BLaER1 (cell line): ENCODE results near the gene AGBL1.
"Not testable (repeated sequence)": the region's sequence is repeated elsewhere in the genome, so short reads cannot be mapped to it uniquely, and the experiment has no call there.

Experiments used
- H3K27ac ChIP-seq: shearing (Covaris generic); formaldehyde crosslinking; 2 replicates; pipeline ENCODE4 v1.8.1; 2022
- H3K27me3 ChIP-seq: shearing (Covaris generic); formaldehyde crosslinking; 2 replicates; pipeline ENCODE4 v1.8.1; 2022
- H3K36me3 ChIP-seq: shearing (Covaris generic); formaldehyde crosslinking; 2 replicates; pipeline ENCODE4 v1.8.1; 2022
- H3K4me1 ChIP-seq: shearing (Covaris generic); formaldehyde crosslinking; 2 replicates; pipeline ENCODE4 v1.8.1; 2022
- H3K4me2 ChIP-seq: shearing (Covaris generic); formaldehyde crosslinking; 2 replicates; pipeline ENCODE4 v1.8.1; 2022
- H3K4me3 ChIP-seq: shearing (Covaris generic); formaldehyde crosslinking; 2 replicates; pipeline ENCODE4 v1.8.1; 2022
- H3K9ac ChIP-seq: shearing (Covaris generic); formaldehyde crosslinking; 2 replicates; pipeline ENCODE4 v1.8.1; 2022
- H3K9me3 ChIP-seq: shearing (Covaris generic); formaldehyde crosslinking; 2 replicates; pipeline ENCODE4 v1.8.1; 2022
- H4K20me1 ChIP-seq: shearing (Covaris generic); formaldehyde crosslinking; 2 replicates; pipeline ENCODE4 v1.8.1; 2022
- Cebpa-rat ChIP-seq: shearing (Covaris generic); IDR thresholded peaks from 2 replicates; pipeline ENCODE4 v1.8.1; 2022

Gene AGBL1

GRCh38 chr15:86080302-86080701 is 631 bp downstream of the AGBL1 start:
- TF ChIP-seq Cebpa-rat: no peak
- H3K9me3 ChIP-seq: no peaks in the 10 kb centered on the region
- no peaks in the 10 kb centered on the region for H3K27me3 ChIP-seq
- H3K4me3 ChIP-seq: no peak overlapping the region
- H4K20me1 ChIP-seq: no peaks in the 10 kb centered on the region
- no peak overlapping the region for H3K4me2 ChIP-seq
- peaks cover 18% of the 10 kb centered on the region for H3K4me1 ChIP-seq
- no peak overlapping the region for H3K9ac ChIP-seq
- H3K27ac ChIP-seq: no peak overlapping the region
- no peaks in the 10 kb centered on the region for H3K36me3 ChIP-seq

- Histone ChIP-seq H3K4me3 (no peak overlapping the region), H3K9ac (no peak overlapping the region), H3K36me3 (no peaks in the 10 kb centered on the region), H3K4me1 (peaks cover 18% of the 10 kb centered on the region), H3K4me2 (peak overlapping the region; percentile 46), H3K27me3 (no peaks in the 10 kb centered on the region), H3K27ac (no peak overlapping the region), H3K9me3 (no peaks in the 10 kb centered on the region), H4K20me1 (no peaks in the 10 kb centered on the region)
- TF ChIP-seq Cebpa-rat: no peak
Measured at GRCh38 chr15:86082619-86083380, 3.1 kb downstream of the AGBL1 start.

- Histone ChIP-seq H3K4me2 (no peak overlapping the region), H3K36me3 (no peaks in the 10 kb centered on the region), H3K4me3 (no peak overlapping the region)
Measured at GRCh38 chr15:86087808-86088207, 8.1 kb downstream of the AGBL1 start.

GRCh38 chr15:86089422-86089821 is 9.8 kb downstream of the AGBL1 start:
- Histone ChIP-seq H4K20me1 (no peaks in the 10 kb centered on the region), H3K4me3 (no peak overlapping the region), H3K27me3 (no peaks in the 10 kb centered on the region), H3K9ac (no peak overlapping the region), H3K4me2 (no peak overlapping the region), H3K4me1 (no peaks in the 10 kb centered on the region), H3K36me3 (no peaks in the 10 kb centered on the region), H3K9me3 (no peaks in the 10 kb centered on the region), H3K27ac (no peak overlapping the region)
- TF ChIP-seq Cebpa-rat: no peak

More at GRCh38 chr15:86087808-86088207, 8.1 kb downstream of the AGBL1 start:
- H4K20me1 ChIP-seq: no peaks in the 10 kb centered on the region
- no peaks in the 10 kb centered on the region for H3K9me3 ChIP-seq
- no peak overlapping the region for H3K9ac ChIP-seq
- peaks cover 7% of the 10 kb centered on the region for H3K4me1 ChIP-seq
- H3K27ac ChIP-seq: no peak overlapping the region
- H3K27me3 ChIP-seq: no peaks in the 10 kb centered on the region
- TF ChIP-seq Cebpa-rat: no peak

GRCh38 chr15:86101818-86102217 is 22.1 kb downstream of the AGBL1 start:
- H3K9ac ChIP-seq: no peak overlapping the region
- H3K36me3 ChIP-seq: no peaks in the 10 kb centered on the region
- no peaks in the 10 kb centered on the region for H4K20me1 ChIP-seq
- no peak overlapping the region for H3K4me3 ChIP-seq
- H3K27ac ChIP-seq: no peak overlapping the region
- TF ChIP-seq Cebpa-rat: no peak
- peaks cover 6% of the 10 kb centered on the region; the same call in 1 of the 2 replicates for H3K9me3 ChIP-seq
- no peak overlapping the region for H3K4me2 ChIP-seq
- no peaks in the 10 kb centered on the region for H3K27me3 ChIP-seq
- H3K4me1 ChIP-seq: no peaks in the 10 kb centered on the region

GRCh38 chr15:86103825-86104224 is 24.2 kb downstream of the AGBL1 start:
- Histone ChIP-seq H3K4me3 (no peak overlapping the region), H3K4me2 (no peak overlapping the region), H3K4me1 (no peaks in the 10 kb centered on the region), H3K9me3 (peaks cover 6% of the 10 kb centered on the region; the same call in 1 of the 2 replicates), H4K20me1 (no peaks in the 10 kb centered on the region), H3K9ac (no peak overlapping the region), H3K27me3 (no peaks in the 10 kb centered on the region), H3K27ac (no peak overlapping the region), H3K36me3 (no peaks in the 10 kb centered on the region)
- TF ChIP-seq Cebpa-rat: no peak

- Histone ChIP-seq H4K20me1 (no peaks in the 10 kb centered on the region), H3K9ac (no peak overlapping the region), H3K27me3 (no peaks in the 10 kb centered on the region), H3K9me3 (peaks cover 6% of the 10 kb centered on the region; the same call in 1 of the 2 replicates), H3K4me2 (no peak overlapping the region), H3K4me1 (no peaks in the 10 kb centered on the region), H3K27ac (no peak overlapping the region), H3K4me3 (no peak overlapping the region), H3K36me3 (no peaks in the 10 kb centered on the region)
- TF ChIP-seq Cebpa-rat: no peak
Measured at GRCh38 chr15:86106306-86106705, 26.6 kb downstream of the AGBL1 start.

GRCh38 chr15:86115145-86115801 is 35.6 kb downstream of the AGBL1 start:
- Histone ChIP-seq H3K27me3 (no peaks in the 10 kb centered on the region), H3K36me3 (no peaks in the 10 kb centered on the region), H3K9me3 (no peaks in the 10 kb centered on the region), H3K4me1 (no peaks in the 10 kb centered on the region), H4K20me1 (no peaks in the 10 kb centered on the region), H3K4me3 (no peak overlapping the region), H3K9ac (no peak overlapping the region), H3K27ac (no peak overlapping the region), H3K4me2 (no peak overlapping the region)
- TF ChIP-seq Cebpa-rat: no peak

GRCh38 chr15:86121568-86122225 is 42.0 kb downstream of the AGBL1 start:
- Histone ChIP-seq H3K9ac (no peak overlapping the region), H3K27ac (no peak overlapping the region), H3K4me3 (no peak overlapping the region)

GRCh38 chr15:86122691-86123391 is 43.2 kb downstream of the AGBL1 start:
- H3K4me3 ChIP-seq, H3K9ac ChIP-seq, H3K27ac ChIP-seq, H3K27me3 ChIP-seq, H3K4me1 ChIP-seq, H3K36me3 ChIP-seq, H4K20me1 ChIP-seq, H3K4me2 ChIP-seq, H3K9me3 ChIP-seq: not testable (repeated sequence)

More at GRCh38 chr15:86121568-86122225, 42.0 kb downstream of the AGBL1 start:
- Histone ChIP-seq H3K4me2 (no peak overlapping the region), H4K20me1 (no peaks in the 10 kb centered on the region), H3K4me1 (no peaks in the 10 kb centered on the region), H3K36me3 (no peaks in the 10 kb centered on the region), H3K27me3 (no peaks in the 10 kb centered on the region), H3K9me3 (no peaks in the 10 kb centered on the region)
- TF ChIP-seq Cebpa-rat: no peak
